Upper lobe of left lung (tissue), 6 donors: ENCODE measurements around the gene DCST1. TPM values are rescaled to one million over a fixed set of nuclear protein-coding genes. Genes with fewer than 3 reads are reported as not detected.

Experiments used
- ATAC-seq, 2 donors: fragments of 200-7000 bp; cut with Tn5 transposase; one replicate each; pipeline ENCODE4 v1.9.1; 2022; ENCODE audit warnings: mild to moderate bottlenecking in 2 of 2, moderate library complexity in 2 of 2; ENCODE audit not compliant: low FRiP score in 2 of 2
- DNase-seq, 2 donors: peaks; one replicate each; pipeline ENCODE4 v3.0.0-alpha.2; 2019 to 2020
- H3K27ac ChIP-seq, 4 donors: fragments of 200-600 bp; sonication (generic); one replicate each; pipeline ENCODE4 v1.5.1; 2016 to 2019
- H3K27me3 ChIP-seq, 4 donors: fragments of 200-600 bp; sonication (generic); one replicate each; pipeline ENCODE4 v1.5.1; 2017 to 2019
- H3K36me3 ChIP-seq, 4 donors: fragments of 200-600 bp; sonication (generic); one replicate each; pipeline ENCODE4 v1.5.1; 2016 to 2019
- H3K4me1 ChIP-seq, 4 donors: fragments of 200-600 bp; sonication (generic); one replicate each; pipeline ENCODE4 v1.5.1; 2018 to 2019
- H3K4me3 ChIP-seq, 4 donors: fragments of 200-600 bp; sonication (generic); one replicate each; pipeline ENCODE4 v1.5.1; 2017 to 2019; ENCODE audit warnings: mild to moderate bottlenecking in 2 of 4, moderate library complexity in 1 of 4
- H3K9me3 ChIP-seq, 4 donors: fragments of 200-600 bp; sonication (generic); one replicate each; pipeline ENCODE4 v1.5.1; 2018 to 2019
- CTCF ChIP-seq, 6 experiments: fragments of 450-650 bp in 4 of 6; fragments of 200-600 bp in 2 of 6; sonication (generic) in 2 of 6; IDR thresholded peaks; one replicate each; pipeline ENCODE4 v1.5.1; 2016 to 2019; ENCODE audit warnings: antibody characterized with exemption in 6 of 6
- EP300 ChIP-seq, 4 donors: sonication (generic); formaldehyde crosslinking; IDR thresholded peaks; one replicate each; pipeline ENCODE4 v1.5.1; 2017; ENCODE audit warnings: antibody characterized with exemption in 4 of 4, control low read depth in 2 of 4
- POLR2A ChIP-seq, 4 donors: fragments of 450-650 bp; IDR thresholded peaks; one replicate each; pipeline ENCODE4 v1.5.1; 2016 to 2017; ENCODE audit warnings: antibody characterized with exemption in 4 of 4, mild to moderate bottlenecking in 2 of 4
- POLR2AphosphoS5 ChIP-seq, 2 donors: sonication (generic); formaldehyde crosslinking; IDR thresholded peaks; one replicate each; pipeline ENCODE4 v1.5.1; 2017; ENCODE audit warnings: antibody characterized with exemption in 2 of 2
- WGBS, 2 donors: methylation state at CpG; one replicate each; pipeline ENCODE4 v1.1.5; 2017 to 2018; 5-methylcytosine and 5-hydroxymethylcytosine counted together
- total RNA-seq, 6 donors: library from RNA; depleted of rRNA in 4 of 6; stranded (reverse); fragments of >200 nt in 4 of 6; gene quantifications; one replicate each; pipeline versions ENCODE4 v1.1.0 to v1.2.1, GENCODE V29; 2016 to 2021
- donor health status: DM: no; HTN: no; CAD: no; lungs with moderate emphysema.
- donor health status: DM: no; HTN: yes; CAD: no; lungs with severe emphysema.

Gene DCST1
- total RNA-seq, 6 donors from 2014 or later = 0.89 TPM; not detected in 5

- peaks cover 13 to 21% (median 17%) of the 10 kb centered on the region in 4 donors for H3K4me1 ChIP-seq
- no peak overlapping the region for H3K4me3 ChIP-seq
- TF ChIP-seq POLR2AphosphoS5 (IDR thresholded peaks at IDR 0.05) = no peak
- TF ChIP-seq POLR2A (IDR thresholded peaks at IDR 0.05) = no peak
- no peak for TF ChIP-seq EP300 (IDR thresholded peaks at IDR 0.05)
- TF ChIP-seq CTCF (IDR thresholded peaks at IDR 0.05) = no peak
- WGBS, 2 donors = 56 to 73% methylated on average over 2 of the region's 2 CpGs
- no peak for ATAC-seq
- H3K27me3 ChIP-seq = no peaks in the 10 kb centered on the region
- no peaks in the 10 kb centered on the region for H3K9me3 ChIP-seq
- peak overlapping the region; percentile 6 to 77 (median 72) for H3K27ac ChIP-seq
- DNase-seq = no peak
- no peaks in the 10 kb centered on the region for H3K36me3 ChIP-seq
Measured at GRCh38 chr1:155094622-155094948, 61.0 kb downstream of the DCST1 start.

- no peak for ATAC-seq
- no peak for TF ChIP-seq POLR2AphosphoS5 (IDR thresholded peaks at IDR 0.05)
- no peak for TF ChIP-seq POLR2A (IDR thresholded peaks at IDR 0.05)
- TF ChIP-seq EP300 (IDR thresholded peaks at IDR 0.05) = no peak
- no peak for TF ChIP-seq CTCF (IDR thresholded peaks at IDR 0.05)
- WGBS, 2 donors = 82 to 92% methylated on average over 7 of the region's 7 CpGs
Measured at GRCh38 chr1:155099331-155099730, 65.7 kb downstream of the DCST1 start.

More at GRCh38 chr1:155099331-155099730, 65.7 kb downstream of the DCST1 start:
- no peak for DNase-seq
- Histone ChIP-seq H3K4me1 (peaks cover 3 to 14% (median 8%) of the 10 kb centered on the region in 4 donors), H3K9me3 (no peaks in the 10 kb centered on the region), H3K4me3 (no peak overlapping the region), H3K27me3 (no peaks in the 10 kb centered on the region), H3K36me3 (no peaks in the 10 kb centered on the region), H3K27ac (no peak overlapping the region)

Other genes with a start within 250 kb of the DCST1 start
- 1 to 10 TPM; 2.7 to 6.6 (median 3.7) TPM for gene KCNN3, start 163.5 kb upstream of the DCST1 start, total RNA-seq
- 10 to 100 TPM in 5 of 6 donors, 1 to 10 TPM in 1; 9.4 to 51.6 (median 29.8) TPM for gene PMVK, start 97.1 kb upstream of the DCST1 start, total RNA-seq
- 100 to 1,000 TPM in 1 of 6 donors, 10 to 100 TPM in 5; 72.1 to 108 (median 83.7) TPM for gene PBXIP1, start 77.7 kb upstream of the DCST1 start, total RNA-seq
- 10 to 100 TPM; 20.1 to 41.9 (median 27.5) TPM for gene PYGO2, start 72.0 kb upstream of the DCST1 start, total RNA-seq
- 100 to 1,000 TPM in 1 of 6 donors, 10 to 100 TPM in 5; 55.5 to 130 (median 69.1) TPM for gene SHC1, start 63.1 kb upstream of the DCST1 start, total RNA-seq
- gene CKS1B, start 59.1 kb upstream of the DCST1 start, total RNA-seq = 10 to 100 TPM in 5 of 6 donors, 1 to 10 TPM in 1; 9.9 to 31.1 (median 22.5) TPM
- gene FLAD1, start 50.5 kb upstream of the DCST1 start, total RNA-seq = 10 to 100 TPM; 15.6 to 62.9 (median 29.8) TPM
- 1 to 10 TPM in 1 of 6 donors, under 1 TPM in 1, not detected in 4; 0.57 to 1.0 TPM for gene LENEP, start 40.2 kb upstream of the DCST1 start, total RNA-seq
- 10 to 100 TPM; 43.9 to 88.2 (median 66.2) TPM for gene ZBTB7B, start 31.0 kb upstream of the DCST1 start, total RNA-seq
- gene DCST2, start within 50 bp of the DCST1 start, total RNA-seq = 1 to 10 TPM in 4 of 6 donors, under 1 TPM in 2; 0.49 to 2.1 (median 1.1) TPM
- 100 to 1,000 TPM in 4 of 6 donors, 10 to 100 TPM in 2; 52.1 to 246 (median 106) TPM for gene ADAM15, start 17.5 kb downstream of the DCST1 start, total RNA-seq
- gene EFNA4, start 29.9 kb downstream of the DCST1 start, total RNA-seq = 1 to 10 TPM; 2.8 to 8.1 (median 7.0) TPM
- gene EFNA3, start 45.0 kb downstream of the DCST1 start, total RNA-seq = 1 to 10 TPM in 4 of 6 donors, under 1 TPM in 2; 0.33 to 2.1 (median 1.4) TPM
- gene EFNA1, start 94.1 kb downstream of the DCST1 start, total RNA-seq = 100 to 1,000 TPM; 131 to 226 (median 164) TPM
- gene SLC50A1, start 102.0 kb downstream of the DCST1 start, total RNA-seq = 10 to 100 TPM; 19.9 to 49.9 (median 42.7) TPM
- gene DPM3, start 106.7 kb downstream of the DCST1 start, total RNA-seq = 100 to 1,000 TPM in 2 of 6 donors, 10 to 100 TPM in 3, not detected in 1; 25.1 to 112 (median 67.5) TPM
- gene KRTCAP2, start 139.5 kb downstream of the DCST1 start, total RNA-seq = 100 to 1,000 TPM in 4 of 6 donors, 10 to 100 TPM in 2; 47.1 to 166 (median 131) TPM
- gene TRIM46, start 140.0 kb downstream of the DCST1 start, total RNA-seq = under 1 TPM in 3 of 6 donors, not detected in 3; 0.30 to 0.64 (median 0.57) TPM
- gene THBS3, start 174.1 kb downstream of the DCST1 start, total RNA-seq = 10 to 100 TPM; 18.3 to 97.4 (median 27.6) TPM
- 10 to 100 TPM; 23.0 to 68.4 (median 37.4) TPM for gene MTX1, start 174.9 kb downstream of the DCST1 start, total RNA-seq
- 10 to 100 TPM in 5 of 6 donors, 1 to 10 TPM in 1; 9.3 to 30.3 (median 20.6) TPM for gene ENTREP3, start 221.7 kb downstream of the DCST1 start, total RNA-seq
- 10 to 100 TPM; 61.5 to 96.1 (median 70.4) TPM for gene SCAMP3, start 228.5 kb downstream of the DCST1 start, total RNA-seq
- gene CLK2, start 239.7 kb downstream of the DCST1 start, total RNA-seq = 10 to 100 TPM; 32.7 to 92.2 (median 48.1) TPM
- gene HCN3, start 243.6 kb downstream of the DCST1 start, total RNA-seq = 1 to 10 TPM; 1.1 to 6.3 (median 2.6) TPM